K562 (cell line): ENCODE results near the gene RAB31. TPM values are rescaled to one million over a fixed set of nuclear protein-coding genes. Genes with fewer than 3 reads are reported as not detected.

Experiments used
- CBX5 ChIP-seq: IDR thresholded peaks from 2 replicates; pipeline ENCODE4 v1.6.1; 2014; ENCODE audit warnings: low read depth, borderline replicate concordance
- CREB5 ChIP-seq: fragments of 250-450 bp; sonication (Bioruptor Pico); IDR thresholded peaks from 2 replicates; pipeline ENCODE4 v1.5.0; 2020; ENCODE audit warnings: mild to moderate bottlenecking
- CREBBP ChIP-seq: IDR thresholded peaks from one replicate; pipeline ENCODE4 v1.6.1; 2012; ENCODE audit warnings: low read depth, mild to moderate bottlenecking, control low read depth, inconsistent platforms, low read length
- EGR1 ChIP-seq: fragments of 450-650 bp; conservative IDR thresholded peaks from 2 replicates; pipeline ENCODE4 v1.6.1; 2017; ENCODE audit warnings: mild to moderate bottlenecking
- EHMT2 ChIP-seq: fragments of 450-650 bp; IDR thresholded peaks from 2 replicates; pipeline ENCODE4 v1.6.1; 2018; ENCODE audit warnings: antibody characterized with exemption
- GATA2 ChIP-seq: sonication (generic); formaldehyde crosslinking; IDR thresholded peaks from 2 replicates; pipeline ENCODE4 v1.4.0; 2020; ENCODE audit warnings: mild to moderate bottlenecking, missing genetic modification reagents
- HNRNPK ChIP-seq: fragments of 200-400 bp; formaldehyde crosslinking; IDR thresholded peaks from one replicate; pipeline ENCODE4 v1.6.1; 2018; ENCODE audit warnings: mild to moderate bottlenecking, low read depth, low read length; ENCODE audit not compliant: poor library complexity, severe bottlenecking
- KAT7 ChIP-seq: sonication (generic); formaldehyde crosslinking; IDR thresholded peaks from 2 replicates; pipeline ENCODE4 v1.8.0; 2022; ENCODE audit warnings: missing genetic modification reagents, mild to moderate bottlenecking, borderline replicate concordance
- NKRF ChIP-seq: fragments of 450-650 bp; IDR thresholded peaks from 2 replicates; pipeline ENCODE4 v1.6.1; 2016; ENCODE audit warnings: borderline replicate concordance
- NR0B1 ChIP-seq: fragments of 450-650 bp; IDR thresholded peaks from one replicate; pipeline ENCODE4 v1.6.1; 2018; ENCODE audit warnings: mild to moderate bottlenecking, moderate library complexity; ENCODE audit not compliant: partially characterized antibody
- PREB ChIP-seq: sonication (generic); formaldehyde crosslinking; IDR thresholded peaks from 2 replicates; pipeline ENCODE4 v1.8.1; 2023; ENCODE audit warnings: mild to moderate bottlenecking, missing genetic modification reagents
- RBM17 ChIP-seq: fragments of 200-400 bp; formaldehyde crosslinking; IDR thresholded peaks from 2 replicates; pipeline ENCODE4 v1.6.1; 2017; ENCODE audit warnings: low read depth, mild to moderate bottlenecking, low read length, borderline replicate concordance
- ZNF12 ChIP-seq: sonication (generic); formaldehyde crosslinking; IDR thresholded peaks from 2 replicates; pipeline ENCODE4 v1.4.0; 2020; ENCODE audit warnings: mild to moderate bottlenecking, missing genetic modification reagents
- polyA plus RNA-seq, 8 experiments: library from polyadenylated mRNA; depleted of rRNA in 4 of 8; stranded (reverse) in 5 of 8; unstranded in 3 of 8; fragments of >200 nt; fragmentation: Nextera tagmentation in 2 of 8; fragmentation: Illumina TruSeq in 1 of 8; extraction: Ambion mirVana in 2 of 8; extraction: Trizol in 1 of 8; gene quantifications; 2 replicates each; pipeline versions ENCODE4 v1.2.1 to v1.2.3, GENCODE V29; 2011 to 2014; ENCODE audit warnings: inconsistent platforms in 1 of 8, missing spikeins in 1 of 8
- total RNA-seq, 7 experiments: library from RNA; depleted of rRNA in 6 of 7; stranded (reverse); fragments of >200 nt in 6 of 7; fragmentation: Illumina TruSeq in 2 of 7; extraction: Trizol in 2 of 7; gene quantifications; 2 replicates each; pipeline versions ENCODE4 v1.2.1 to v1.2.3, GENCODE V29; 2011 to 2021; ENCODE audit warnings: low replicate concordance in 1 of 7
- TF ChIP-seq, protein P1 (sequence below), 2 experiments: fragments of 450-650 bp; conservative IDR thresholded peaks; 2 replicates each; pipeline ENCODE4 v1.6.1; 2017; ENCODE audit warnings: mild to moderate bottlenecking in 2 of 2, moderate library complexity in 2 of 2
- TF ChIP-seq, protein P2 (sequence below), 2 experiments: fragments of 450-650 bp in 1 of 2; sonication (generic) in 1 of 2; formaldehyde crosslinking; conservative IDR thresholded peaks; 2 replicates each; pipeline versions ENCODE4 v1.4.0 to v1.8.1; 2020 to 2022; ENCODE audit warnings: mild to moderate bottlenecking in 1 of 2, missing genetic modification reagents in 1 of 2
- TF ChIP-seq, protein P3 (sequence below): sonication (generic); formaldehyde crosslinking; IDR thresholded peaks from 2 replicates; pipeline ENCODE4 v1.8.0; 2023; ENCODE audit warnings: mild to moderate bottlenecking, missing genetic modification reagents
- TF ChIP-seq, protein P4 (sequence below): fragments of 450-650 bp; IDR thresholded peaks from 2 replicates; pipeline ENCODE4 v1.6.1; 2017; ENCODE audit warnings: mild to moderate bottlenecking, moderate library complexity

The RAB31 gene
- total and polyA plus RNA-seq, 9 of the 15 experiments (the other 6 are each of a cell fraction or from before 2014, with no cell fraction given) = 20.7 to 70.4 (median 41.3) TPM

DNA sequence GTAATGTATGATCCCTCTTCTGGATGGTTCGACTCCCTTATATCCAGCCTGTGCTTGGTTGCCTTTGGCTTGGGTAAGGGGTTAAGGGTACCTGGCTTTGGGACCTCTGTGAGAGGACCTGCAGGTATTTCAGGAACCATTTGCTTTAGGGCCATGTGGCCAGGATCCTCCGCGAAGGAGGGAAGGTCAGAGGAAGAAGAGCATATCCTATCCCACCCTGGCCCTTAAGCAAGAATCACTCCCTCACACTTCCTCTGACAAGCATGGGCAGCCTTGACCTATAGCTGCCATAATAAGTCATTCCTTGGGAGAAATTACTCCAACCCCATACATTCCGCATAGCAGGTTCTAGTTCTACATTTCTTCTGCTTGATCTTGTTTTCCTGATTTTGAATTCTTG lies 118.6 kb downstream of the RAB31 start (continued):
- TF ChIP-seq, protein P1, sequence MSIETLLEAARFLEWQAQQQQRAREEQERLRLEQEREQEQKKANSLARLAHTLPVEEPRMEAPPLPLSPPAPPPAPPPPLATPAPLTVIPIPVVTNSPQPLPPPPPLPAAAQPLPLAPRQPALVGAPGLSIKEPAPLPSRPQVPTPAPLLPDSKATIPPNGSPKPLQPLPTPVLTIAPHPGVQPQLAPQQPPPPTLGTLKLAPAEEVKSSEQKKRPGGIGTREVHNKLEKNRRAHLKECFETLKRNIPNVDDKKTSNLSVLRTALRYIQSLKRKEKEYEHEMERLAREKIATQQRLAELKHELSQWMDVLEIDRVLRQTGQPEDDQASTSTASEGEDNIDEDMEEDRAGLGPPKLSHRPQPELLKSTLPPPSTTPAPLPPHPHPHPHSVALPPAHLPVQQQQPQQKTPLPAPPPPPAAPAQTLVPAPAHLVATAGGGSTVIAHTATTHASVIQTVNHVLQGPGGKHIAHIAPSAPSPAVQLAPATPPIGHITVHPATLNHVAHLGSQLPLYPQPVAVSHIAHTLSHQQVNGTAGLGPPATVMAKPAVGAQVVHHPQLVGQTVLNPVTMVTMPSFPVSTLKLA (conservative IDR thresholded peaks at IDR 0.05) = no peak
- no peak for TF ChIP-seq NKRF
- TF ChIP-seq PREB (CRISPR knock-in tag) = no peak
- no peak for TF ChIP-seq RBM17
- TF ChIP-seq EHMT2 = 0 out of 2 replicates have a peak, but pooled peaks have one; percentile 29
- no peak for TF ChIP-seq GATA2
- TF ChIP-seq CREB5 (CRISPR knock-in tag) = no peak
- TF ChIP-seq, protein P2, sequence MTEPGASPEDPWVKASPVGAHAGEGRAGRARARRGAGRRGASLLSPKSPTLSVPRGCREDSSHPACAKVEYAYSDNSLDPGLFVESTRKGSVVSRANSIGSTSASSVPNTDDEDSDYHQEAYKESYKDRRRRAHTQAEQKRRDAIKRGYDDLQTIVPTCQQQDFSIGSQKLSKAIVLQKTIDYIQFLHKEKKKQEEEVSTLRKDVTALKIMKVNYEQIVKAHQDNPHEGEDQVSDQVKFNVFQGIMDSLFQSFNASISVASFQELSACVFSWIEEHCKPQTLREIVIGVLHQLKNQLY (CRISPR knock-in tag; conservative IDR thresholded peaks at IDR 0.05) = no peak
- TF ChIP-seq CBX5 = no peak
- TF ChIP-seq ZNF12 (CRISPR knock-in tag) = no peak
- TF ChIP-seq, protein P3, sequence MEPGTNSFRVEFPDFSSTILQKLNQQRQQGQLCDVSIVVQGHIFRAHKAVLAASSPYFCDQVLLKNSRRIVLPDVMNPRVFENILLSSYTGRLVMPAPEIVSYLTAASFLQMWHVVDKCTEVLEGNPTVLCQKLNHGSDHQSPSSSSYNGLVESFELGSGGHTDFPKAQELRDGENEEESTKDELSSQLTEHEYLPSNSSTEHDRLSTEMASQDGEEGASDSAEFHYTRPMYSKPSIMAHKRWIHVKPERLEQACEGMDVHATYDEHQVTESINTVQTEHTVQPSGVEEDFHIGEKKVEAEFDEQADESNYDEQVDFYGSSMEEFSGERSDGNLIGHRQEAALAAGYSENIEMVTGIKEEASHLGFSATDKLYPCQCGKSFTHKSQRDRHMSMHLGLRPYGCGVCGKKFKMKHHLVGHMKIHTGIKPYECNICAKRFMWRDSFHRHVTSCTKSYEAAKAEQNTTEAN (CRISPR knock-in tag) = no peak
- no peak for TF ChIP-seq KAT7
- TF ChIP-seq, protein P4, sequence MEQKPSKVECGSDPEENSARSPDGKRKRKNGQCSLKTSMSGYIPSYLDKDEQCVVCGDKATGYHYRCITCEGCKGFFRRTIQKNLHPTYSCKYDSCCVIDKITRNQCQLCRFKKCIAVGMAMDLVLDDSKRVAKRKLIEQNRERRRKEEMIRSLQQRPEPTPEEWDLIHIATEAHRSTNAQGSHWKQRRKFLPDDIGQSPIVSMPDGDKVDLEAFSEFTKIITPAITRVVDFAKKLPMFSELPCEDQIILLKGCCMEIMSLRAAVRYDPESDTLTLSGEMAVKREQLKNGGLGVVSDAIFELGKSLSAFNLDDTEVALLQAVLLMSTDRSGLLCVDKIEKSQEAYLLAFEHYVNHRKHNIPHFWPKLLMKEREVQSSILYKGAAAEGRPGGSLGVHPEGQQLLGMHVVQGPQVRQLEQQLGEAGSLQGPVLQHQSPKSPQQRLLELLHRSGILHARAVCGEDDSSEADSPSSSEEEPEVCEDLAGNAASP = no peak
- TF ChIP-seq EGR1 = no peak
- TF ChIP-seq NR0B1 = no peak
- TF ChIP-seq HNRNPK = no peak
- TF ChIP-seq CREBBP = no peak
